ENCODE data around the gene G6PC2.
A peak's percentile ranks its signal among the peaks of the same experiment; 100 is the strongest.

The G6PC2 gene

GRCh38 chr2:168892327-168892726 lies 8.8 kb upstream of the G6PC2 start:
- no peak overlapping the region for H3K4me3 ChIP-seq (replicated peaks; ENCODE audit: low read depth, low read length)
- no peak for TF ChIP-seq CTCF (IDR thresholded peaks at IDR 0.05; ENCODE audit: low read length, missing control alignments)
- no peak for DNase-seq (ENCODE audit: low read depth)

- H3K4me3 ChIP-seq (replicated peaks; ENCODE audit: low read depth, low read length): no peak overlapping the region
- no peak for TF ChIP-seq CTCF (IDR thresholded peaks at IDR 0.05; ENCODE audit: low read length, missing control alignments)
- no peak for DNase-seq (ENCODE audit: low read depth)
Measured at GRCh38 chr2:168894101-168894500, 7.0 kb upstream of the G6PC2 start.

- no peak for TF ChIP-seq CTCF (IDR thresholded peaks at IDR 0.05; ENCODE audit: low read length, missing control alignments)
- no peak for DNase-seq (ENCODE audit: low read depth)
- H3K4me3 ChIP-seq (replicated peaks; ENCODE audit: low read depth, low read length): no peak overlapping the region
Measured at GRCh38 chr2:168894720-168895119, 6.4 kb upstream of the G6PC2 start.

GRCh38 chr2:168895771-168896170 lies 5.3 kb upstream of the G6PC2 start:
- no peak overlapping the region for H3K4me3 ChIP-seq (replicated peaks; ENCODE audit: low read depth, low read length)
- no peak for TF ChIP-seq CTCF (IDR thresholded peaks at IDR 0.05; ENCODE audit: low read length, missing control alignments)
- DNase-seq (ENCODE audit: low read depth): peak; percentile 7

GRCh38 chr2:168896783-168897182 lies 4.3 kb upstream of the G6PC2 start:
- TF ChIP-seq CTCF (IDR thresholded peaks at IDR 0.05; ENCODE audit: low read length, missing control alignments): no peak
- no peak overlapping the region for H3K4me3 ChIP-seq (replicated peaks; ENCODE audit: low read depth, low read length)

GRCh38 chr2:168897449-168897848 lies 3.6 kb upstream of the G6PC2 start:
- H3K4me3 ChIP-seq (replicated peaks; ENCODE audit: low read depth, low read length): no peak overlapping the region
- no peak for DNase-seq (ENCODE audit: low read depth)
- TF ChIP-seq CTCF (IDR thresholded peaks at IDR 0.05; ENCODE audit: low read length, missing control alignments): no peak

More at GRCh38 chr2:168896783-168897182, 4.3 kb upstream of the G6PC2 start:
- no peak for DNase-seq (ENCODE audit: low read depth)

GRCh38 chr2:168903888-168904287 lies 2.8 kb downstream of the G6PC2 start:
- no peak overlapping the region for H3K4me3 ChIP-seq (replicated peaks; ENCODE audit: low read depth, low read length)
- no peak for DNase-seq (ENCODE audit: low read depth)
- TF ChIP-seq CTCF (IDR thresholded peaks at IDR 0.05; ENCODE audit: low read length, missing control alignments): no peak
